ENCODE measurements around the gene EBP. TPM values are rescaled to one million over a fixed set of nuclear protein-coding genes. Genes with fewer than 3 reads are reported as not detected.
"Not testable (repeated sequence)": the region's sequence is repeated elsewhere in the genome, so short reads cannot be mapped to it uniquely, and the experiment has no call there.

Gene EBP
- polyA plus RNA-seq, 1 donor (not counting 4 experiments of a cell fraction or from before 2014, with no cell fraction given), result 194 TPM

DNA sequence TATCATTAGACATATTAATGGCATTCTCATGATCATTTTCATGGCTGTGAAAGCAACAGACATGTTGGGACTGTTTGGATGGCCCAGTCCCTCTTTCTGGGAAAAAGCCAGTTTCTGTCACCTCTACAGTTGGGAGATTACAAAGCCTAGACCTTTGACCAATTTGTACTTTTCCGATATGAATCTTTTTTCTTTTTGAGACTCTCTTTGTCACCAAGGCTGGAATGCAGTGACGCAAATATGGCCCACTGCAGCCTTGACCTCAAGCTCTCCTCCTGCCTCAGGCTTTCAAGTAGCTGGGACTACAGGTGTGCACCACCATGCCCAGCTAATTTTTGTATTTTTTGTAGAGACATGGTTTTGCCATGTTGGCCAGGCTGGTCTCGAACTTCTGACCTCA lies 27.3 kb downstream of the EBP start:
- Histone ChIP-seq H3K36me3 (ENCODE audit: control insufficient read depth in 2 of 2, extremely low read depth in 1 of 2, insufficient read depth in 2 of 2, low read length in 2 of 2) (no peaks in the 10 kb centered on the region), H4K20me1 (ENCODE audit: control insufficient read depth, extremely low read depth, insufficient read depth, low read length) (no peaks in the 10 kb centered on the region), H3K9ac (ENCODE audit: control insufficient read depth, extremely low read depth, insufficient read depth, low read length) (no peak overlapping the region), H3K4me2 (ENCODE audit: control insufficient read depth, extremely low read depth, insufficient read depth, low read depth, low read length) (no peak overlapping the region), H3K9me3 (ENCODE audit: control insufficient read depth, low read depth, low read length) (no peaks in the 10 kb centered on the region), H3K27ac (ENCODE audit: control insufficient read depth, insufficient read depth, low read length) (no peak overlapping the region), H3K27me3 (ENCODE audit: control insufficient read depth, extremely low read depth, insufficient read depth, low read length) (no peaks in the 10 kb centered on the region), H3K4me3 (ENCODE audit: control insufficient read depth in 2 of 3, extremely low read depth in 1 of 3, insufficient read depth in 2 of 3, low read depth in 1 of 3, low read length in 3 of 3) (no peak overlapping the region), H3K79me2 (ENCODE audit: control insufficient read depth, insufficient read depth, low read length) (no peaks in the 10 kb centered on the region), H2AFZ (ENCODE audit: control insufficient read depth, low read length) (no peak overlapping the region), H3K9me1 (ENCODE audit: control insufficient read depth, extremely low read depth, insufficient read depth, low read length) (no peaks in the 10 kb centered on the region), H3K4me1 (ENCODE audit: control insufficient read depth, extremely low read depth, insufficient read depth, low read length) (no peaks in the 10 kb centered on the region)
- TF ChIP-seq EZH2 (IDR thresholded peaks at IDR 0.05; ENCODE audit: low read length), result no peak
- TF ChIP-seq, protein P1, sequence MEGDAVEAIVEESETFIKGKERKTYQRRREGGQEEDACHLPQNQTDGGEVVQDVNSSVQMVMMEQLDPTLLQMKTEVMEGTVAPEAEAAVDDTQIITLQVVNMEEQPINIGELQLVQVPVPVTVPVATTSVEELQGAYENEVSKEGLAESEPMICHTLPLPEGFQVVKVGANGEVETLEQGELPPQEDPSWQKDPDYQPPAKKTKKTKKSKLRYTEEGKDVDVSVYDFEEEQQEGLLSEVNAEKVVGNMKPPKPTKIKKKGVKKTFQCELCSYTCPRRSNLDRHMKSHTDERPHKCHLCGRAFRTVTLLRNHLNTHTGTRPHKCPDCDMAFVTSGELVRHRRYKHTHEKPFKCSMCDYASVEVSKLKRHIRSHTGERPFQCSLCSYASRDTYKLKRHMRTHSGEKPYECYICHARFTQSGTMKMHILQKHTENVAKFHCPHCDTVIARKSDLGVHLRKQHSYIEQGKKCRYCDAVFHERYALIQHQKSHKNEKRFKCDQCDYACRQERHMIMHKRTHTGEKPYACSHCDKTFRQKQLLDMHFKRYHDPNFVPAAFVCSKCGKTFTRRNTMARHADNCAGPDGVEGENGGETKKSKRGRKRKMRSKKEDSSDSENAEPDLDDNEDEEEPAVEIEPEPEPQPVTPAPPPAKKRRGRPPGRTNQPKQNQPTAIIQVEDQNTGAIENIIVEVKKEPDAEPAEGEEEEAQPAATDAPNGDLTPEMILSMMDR (optimal IDR thresholded peaks at IDR 0.05 in 1 of 3, IDR thresholded peaks at IDR 0.05 in 1 of 3, conservative IDR thresholded peaks at IDR 0.05 in 1 of 3; ENCODE audit: extremely low read depth in 1 of 3, insufficient read depth in 2 of 3, low read length in 3 of 3), result no peak
- DNase-seq (ENCODE audit: low read depth, low spot score) (no peak), FAIRE-seq (no peak)
- dilution Hi-C loops (cut with MboI; ENCODE audit: extremely low pct_ligation_motif_present, low sequenced_read_pairs), result no loop called here

DNA sequence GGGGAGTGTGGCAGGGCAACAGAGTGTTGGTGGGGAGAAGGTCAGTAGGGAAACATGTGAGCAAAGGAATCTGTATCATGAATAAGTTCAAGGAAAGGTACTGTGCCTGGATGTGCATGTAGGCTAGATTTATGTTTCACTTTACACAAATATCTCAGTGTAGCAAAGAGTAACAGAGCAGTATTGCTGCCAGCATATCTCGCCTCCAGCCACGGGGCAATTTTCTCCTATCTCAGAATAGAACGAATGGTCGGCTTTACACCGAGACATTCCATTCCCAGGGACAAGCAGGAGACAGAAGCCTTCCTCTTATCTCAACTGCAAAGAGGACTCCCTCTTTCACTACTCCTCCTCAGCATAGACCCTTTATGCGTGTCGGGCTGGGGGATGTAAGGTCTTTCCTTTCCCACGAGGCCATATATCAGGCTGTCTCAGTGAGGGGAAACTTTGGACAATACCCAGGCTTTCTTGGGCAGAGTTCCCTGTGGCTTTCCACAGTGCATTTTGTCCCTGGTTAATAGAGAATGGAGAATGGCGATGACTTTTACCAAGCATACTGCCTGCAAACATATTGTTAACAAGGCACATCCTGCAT lies 34.2 kb downstream of the EBP start:
- H2AFZ ChIP-seq (ENCODE audit: control insufficient read depth, low read length); H3K4me2 ChIP-seq (ENCODE audit: control insufficient read depth, extremely low read depth, insufficient read depth, low read depth, low read length); H3K4me1 ChIP-seq (ENCODE audit: control insufficient read depth, extremely low read depth, insufficient read depth, low read length); FAIRE-seq; H3K9me3 ChIP-seq (ENCODE audit: control insufficient read depth, low read depth, low read length); dilution Hi-C loops (cut with MboI; ENCODE audit: extremely low pct_ligation_motif_present, low sequenced_read_pairs); H3K9ac ChIP-seq (ENCODE audit: control insufficient read depth, extremely low read depth, insufficient read depth, low read length); DNase-seq (ENCODE audit: low read depth, low spot score); H3K27ac ChIP-seq (ENCODE audit: control insufficient read depth, insufficient read depth, low read length); H3K27me3 ChIP-seq (ENCODE audit: control insufficient read depth, extremely low read depth, insufficient read depth, low read length); H4K20me1 ChIP-seq (ENCODE audit: control insufficient read depth, extremely low read depth, insufficient read depth, low read length); H3K9me1 ChIP-seq (ENCODE audit: control insufficient read depth, extremely low read depth, insufficient read depth, low read length); H3K4me3 ChIP-seq (ENCODE audit: control insufficient read depth in 2 of 3, extremely low read depth in 1 of 3, insufficient read depth in 2 of 3, low read depth in 1 of 3, low read length in 3 of 3); H3K79me2 ChIP-seq (ENCODE audit: control insufficient read depth, insufficient read depth, low read length): not testable (repeated sequence)
- peaks cover 3 to 11% of the 10 kb centered on the region in 2 experiments for H3K36me3 ChIP-seq (ENCODE audit: control insufficient read depth in 2 of 2, extremely low read depth in 1 of 2, insufficient read depth in 2 of 2, low read length in 2 of 2)

DNA sequence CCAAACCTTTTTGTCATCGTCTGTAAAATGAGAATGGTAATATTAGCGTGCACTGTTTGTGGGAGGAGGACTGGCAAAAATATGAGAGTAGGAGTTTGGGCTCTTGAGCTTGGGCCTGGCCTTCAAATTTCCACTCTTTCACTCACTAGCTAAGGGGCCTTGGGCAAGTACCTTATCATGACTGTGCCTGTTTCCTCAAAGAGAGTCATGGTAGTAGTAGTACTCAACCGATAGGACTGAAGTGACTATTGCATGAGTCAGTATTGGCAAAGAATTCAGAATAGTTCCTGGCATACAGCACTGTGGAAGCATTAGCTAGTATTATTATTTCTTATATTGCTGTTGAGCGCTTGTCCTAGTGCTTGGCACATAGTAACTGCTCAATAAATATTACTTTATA lies 36.7 kb downstream of the EBP start:
- no peak overlapping the region for H3K4me2 ChIP-seq (ENCODE audit: control insufficient read depth, extremely low read depth, insufficient read depth, low read depth, low read length)
- no peaks in the 10 kb centered on the region for H4K20me1 ChIP-seq (ENCODE audit: control insufficient read depth, extremely low read depth, insufficient read depth, low read length)
- peaks cover 13% of the 10 kb centered on the region for H3K4me1 ChIP-seq (ENCODE audit: control insufficient read depth, extremely low read depth, insufficient read depth, low read length)
- H3K36me3 ChIP-seq (ENCODE audit: control insufficient read depth in 2 of 2, extremely low read depth in 1 of 2, insufficient read depth in 2 of 2, low read length in 2 of 2), result peaks cover 4 to 18% of the 10 kb centered on the region in 2 experiments
- H3K9ac ChIP-seq (ENCODE audit: control insufficient read depth, extremely low read depth, insufficient read depth, low read length), result no peak overlapping the region
- FAIRE-seq (peak; percentile 83), DNase-seq (ENCODE audit: low read depth, low spot score) (peak; percentile 69)
- no peaks in the 10 kb centered on the region for H3K27me3 ChIP-seq (ENCODE audit: control insufficient read depth, extremely low read depth, insufficient read depth, low read length)
- no peak overlapping the region for H2AFZ ChIP-seq (ENCODE audit: control insufficient read depth, low read length)
- peaks cover 3% of the 10 kb centered on the region for H3K79me2 ChIP-seq (ENCODE audit: control insufficient read depth, insufficient read depth, low read length)
- peak overlapping the region; percentile 55 for H3K27ac ChIP-seq (ENCODE audit: control insufficient read depth, insufficient read depth, low read length)
- TF ChIP-seq, protein P1 (optimal IDR thresholded peaks at IDR 0.05 in 1 of 3, IDR thresholded peaks at IDR 0.05 in 1 of 3, conservative IDR thresholded peaks at IDR 0.05 in 1 of 3; ENCODE audit: extremely low read depth in 1 of 3, insufficient read depth in 2 of 3, low read length in 3 of 3), result no peak
- no peak for TF ChIP-seq EZH2 (IDR thresholded peaks at IDR 0.05; ENCODE audit: low read length)
- H3K4me3 ChIP-seq (ENCODE audit: control insufficient read depth in 2 of 3, extremely low read depth in 1 of 3, insufficient read depth in 2 of 3, low read depth in 1 of 3, low read length in 3 of 3), result no peak overlapping the region
- H3K9me3 ChIP-seq (ENCODE audit: control insufficient read depth, low read depth, low read length), result peaks cover 6% of the 10 kb centered on the region
- dilution Hi-C loops (cut with MboI; ENCODE audit: extremely low pct_ligation_motif_present, low sequenced_read_pairs), result no loop called here
- H3K9me1 ChIP-seq (ENCODE audit: control insufficient read depth, extremely low read depth, insufficient read depth, low read length), result no peaks in the 10 kb centered on the region
